ENCODE results near the gene MYO1D. TPM values are rescaled to one million over a fixed set of nuclear protein-coding genes. Genes with fewer than 3 reads are reported as not detected.

MYO1D gene
- total RNA-seq, 1 donor from 2014 or later, result 27.7 TPM

- ATAC-seq (ENCODE audit: low read depth) (no peak), DNase-seq (no peak)
- Mint-ChIP-seq H3K4me1 (peaks cover 5% of the 10 kb centered on the region), H3K27ac (no peak overlapping the region), H3K9me3 (peaks cover 2% of the 10 kb centered on the region), H3K27me3 (no peaks in the 10 kb centered on the region), H3K36me3 (ENCODE audit: low read depth) (peaks cover 6% of the 10 kb centered on the region), H3K4me3 (no peak overlapping the region)
- intact Hi-C loops (cut with micrococcal nuclease), result no loop called here
- POLR2A ChIA-PET, result no interaction called here
- CTCF ChIA-PET, result no interaction called here
- TF ChIP-seq CTCF (IDR thresholded peaks at IDR 0.05), result no peak
Observed at GRCh38 chr17:32588982-32589381, 287.9 kb downstream of the MYO1D start.

GRCh38 chr17:32588135-32588534 lies 288.8 kb downstream of the MYO1D start:
- H3K9me3 Mint-ChIP-seq, result peaks cover 8% of the 10 kb centered on the region
- no peak for DNase-seq
- no peak overlapping the region for H3K4me3 Mint-ChIP-seq
- no peaks in the 10 kb centered on the region for H3K27me3 Mint-ChIP-seq
- intact Hi-C loops (cut with micrococcal nuclease), result no loop called here
- ChIA-PET CTCF (no interaction called here), POLR2A (no interaction called here)
- no peak for TF ChIP-seq CTCF (IDR thresholded peaks at IDR 0.05)
- H3K36me3 Mint-ChIP-seq (ENCODE audit: low read depth), result peaks cover 9% of the 10 kb centered on the region
- no peak overlapping the region for H3K27ac Mint-ChIP-seq
- H3K4me1 Mint-ChIP-seq, result peaks cover 5% of the 10 kb centered on the region
- ATAC-seq (ENCODE audit: low read depth), result no peak

GRCh38 chr17:32586666-32587065 lies 290.3 kb downstream of the MYO1D start:
- Mint-ChIP-seq H3K36me3 (ENCODE audit: low read depth) (peaks cover 11% of the 10 kb centered on the region), H3K4me3 (no peak overlapping the region), H3K9me3 (peaks cover 13% of the 10 kb centered on the region), H3K27me3 (no peaks in the 10 kb centered on the region), H3K4me1 (peaks cover 5% of the 10 kb centered on the region), H3K27ac (no peak overlapping the region)
- no peak for TF ChIP-seq CTCF (IDR thresholded peaks at IDR 0.05)
- CTCF ChIA-PET, result no interaction called here
- POLR2A ChIA-PET, result no interaction called here
- no peak for ATAC-seq (ENCODE audit: low read depth)
- intact Hi-C loops (cut with micrococcal nuclease), result no loop called here
- DNase-seq, result no peak

GRCh38 chr17:32584792-32585191 lies 292.1 kb downstream of the MYO1D start:
- Mint-ChIP-seq H3K27me3 (no peaks in the 10 kb centered on the region), H3K27ac (no peak overlapping the region), H3K9me3 (peaks cover 18% of the 10 kb centered on the region), H3K4me1 (peaks cover 1% of the 10 kb centered on the region), H3K4me3 (no peak overlapping the region), H3K36me3 (ENCODE audit: low read depth) (peaks cover 11% of the 10 kb centered on the region)
- no peak for DNase-seq
- ChIA-PET CTCF (no interaction called here), POLR2A (interaction anchor here (0.6 kb wide), 1 partner anchor 116 kb away, joined by 3 read pairs; no protein-coding TSS in a partner anchor)
- no peak for TF ChIP-seq CTCF (IDR thresholded peaks at IDR 0.05)
- ATAC-seq (ENCODE audit: low read depth), result no peak
- intact Hi-C loops (cut with micrococcal nuclease), result no loop called here

GRCh38 chr17:32583053-32583452 lies 293.9 kb downstream of the MYO1D start:
- Mint-ChIP-seq H3K4me3 (no peak overlapping the region), H3K27me3 (no peaks in the 10 kb centered on the region), H3K9me3 (peaks cover 18% of the 10 kb centered on the region), H3K27ac (no peak overlapping the region), H3K4me1 (no peaks in the 10 kb centered on the region), H3K36me3 (ENCODE audit: low read depth) (peaks cover 11% of the 10 kb centered on the region)
- DNase-seq (no peak), ATAC-seq (ENCODE audit: low read depth) (no peak)
- no peak for TF ChIP-seq CTCF (IDR thresholded peaks at IDR 0.05)
- intact Hi-C loops (cut with micrococcal nuclease), result no loop called here
- ChIA-PET POLR2A (no interaction called here), CTCF (no interaction called here)

Measured in activated B cell treated with CpG ODN at 0.5 μM for 24 hours (primary cell).